Measurements from ENCODE around the gene NME4.
"Not testable (repeated sequence)": the region's sequence is repeated elsewhere in the genome, so short reads cannot be mapped to it uniquely, and the experiment has no call there.

The NME4 gene

DNA sequence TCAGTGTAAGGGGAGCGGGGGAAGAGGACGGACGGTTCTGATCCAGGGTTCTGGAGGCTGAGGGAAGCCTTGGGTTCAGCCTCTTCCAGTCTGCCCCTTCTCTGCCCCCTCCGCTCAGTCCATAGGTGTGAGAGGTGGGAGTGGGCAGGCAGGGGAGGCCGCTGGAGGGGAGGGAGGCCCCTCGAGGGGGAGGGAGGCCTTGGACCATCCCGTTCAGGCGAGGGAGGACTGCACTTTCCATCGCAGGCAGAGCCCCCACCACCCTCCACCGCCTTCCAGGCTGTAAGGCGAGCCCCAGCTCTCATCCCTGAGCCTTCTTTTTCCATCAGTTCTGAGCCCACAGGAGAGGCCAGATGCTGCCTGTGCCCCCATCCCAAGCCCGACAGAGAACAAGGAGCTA lies 40.3 kb upstream of the NME4 start:
- H3K27me3 ChIP-seq (replicated peaks; ENCODE audit: control insufficient read depth, insufficient read depth, low read length) = peaks cover 3% of the 10 kb centered on the region
- DNase-seq (ENCODE audit: low read depth) = no peak
- no peak overlapping the region for H3K4me3 ChIP-seq (ENCODE audit: low read length)
- no peak overlapping the region for H3K9ac ChIP-seq (ENCODE audit: low read length)
- no peaks in the 10 kb centered on the region for H3K9me3 ChIP-seq (ENCODE audit: control insufficient read depth, low read length)
- H3K4me1 ChIP-seq (ENCODE audit: control insufficient read depth, insufficient read depth, low read length) = no peaks in the 10 kb centered on the region
- H3K36me3 ChIP-seq (ENCODE audit: control insufficient read depth, insufficient read depth, low read length, severe bottlenecking) = no peaks in the 10 kb centered on the region

GRCh38 chr16:359067-359763 lies 37.8 kb upstream of the NME4 start:
- Histone ChIP-seq H3K36me3 (ENCODE audit: control insufficient read depth, insufficient read depth, low read length, severe bottlenecking) (no peaks in the 10 kb centered on the region), H3K27me3 (replicated peaks; ENCODE audit: control insufficient read depth, insufficient read depth, low read length) (peaks cover 6% of the 10 kb centered on the region), H3K9me3 (ENCODE audit: control insufficient read depth, low read length) (no peaks in the 10 kb centered on the region), H3K9ac (ENCODE audit: low read length) (no peak overlapping the region), H3K4me1 (ENCODE audit: control insufficient read depth, insufficient read depth, low read length) (no peaks in the 10 kb centered on the region), H3K4me3 (ENCODE audit: low read length) (no peak overlapping the region)
- no peak for DNase-seq (ENCODE audit: low read depth)

- H3K36me3 ChIP-seq (ENCODE audit: control insufficient read depth, insufficient read depth, low read length, severe bottlenecking) = no peaks in the 10 kb centered on the region
- H3K4me1 ChIP-seq (ENCODE audit: control insufficient read depth, insufficient read depth, low read length) = no peaks in the 10 kb centered on the region
- no peak for DNase-seq (ENCODE audit: low read depth)
- H3K4me3 ChIP-seq (ENCODE audit: low read length) = no peak overlapping the region
- H3K9ac ChIP-seq (ENCODE audit: low read length) = no peak overlapping the region
- peaks cover 6% of the 10 kb centered on the region for H3K27me3 ChIP-seq (replicated peaks; ENCODE audit: control insufficient read depth, insufficient read depth, low read length)
- no peaks in the 10 kb centered on the region for H3K9me3 ChIP-seq (ENCODE audit: control insufficient read depth, low read length)
Measured at GRCh38 chr16:359871-360697, 36.9 kb upstream of the NME4 start.

GRCh38 chr16:360698-361336 lies 36.2 kb upstream of the NME4 start:
- no peak for DNase-seq (ENCODE audit: low read depth)
- Histone ChIP-seq H3K27me3 (replicated peaks; ENCODE audit: control insufficient read depth, insufficient read depth, low read length) (peaks cover 6% of the 10 kb centered on the region), H3K9me3 (ENCODE audit: control insufficient read depth, low read length) (no peaks in the 10 kb centered on the region), H3K9ac (ENCODE audit: low read length) (no peak overlapping the region), H3K36me3 (ENCODE audit: control insufficient read depth, insufficient read depth, low read length, severe bottlenecking) (no peaks in the 10 kb centered on the region), H3K4me3 (ENCODE audit: low read length) (no peak overlapping the region), H3K4me1 (ENCODE audit: control insufficient read depth, insufficient read depth, low read length) (no peaks in the 10 kb centered on the region)

DNA sequence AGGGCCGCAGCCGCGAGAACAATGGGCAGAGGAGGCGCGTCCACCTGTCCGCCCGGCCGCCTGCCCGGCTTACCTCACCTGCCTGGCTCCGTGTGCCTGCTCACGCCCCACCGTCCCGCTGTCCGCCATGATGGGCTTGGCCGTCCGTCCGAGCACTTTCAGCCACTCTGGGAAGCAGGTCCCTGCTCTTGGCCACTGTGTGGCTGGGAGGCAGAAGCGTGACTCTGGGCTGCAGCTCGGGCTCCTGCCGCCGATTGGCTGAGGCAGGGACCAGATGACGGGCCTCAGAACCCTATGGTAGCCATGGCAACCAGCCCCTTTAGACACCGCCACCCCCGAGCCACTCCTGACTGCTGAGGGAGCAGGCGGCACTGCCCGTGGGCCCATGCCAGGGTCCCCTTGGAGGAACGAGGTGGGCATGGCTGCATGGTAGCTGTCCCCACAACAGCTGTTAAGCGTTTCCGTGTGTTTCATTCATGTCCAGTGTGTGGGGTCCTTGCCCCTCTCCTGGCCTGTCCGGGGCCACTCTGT lies 35.6 kb upstream of the NME4 start:
- Histone ChIP-seq H3K27me3 (replicated peaks; ENCODE audit: control insufficient read depth, insufficient read depth, low read length) (peaks cover 6% of the 10 kb centered on the region), H3K9me3 (ENCODE audit: control insufficient read depth, low read length) (no peaks in the 10 kb centered on the region), H3K9ac (ENCODE audit: low read length) (no peak overlapping the region), H3K36me3 (ENCODE audit: control insufficient read depth, insufficient read depth, low read length, severe bottlenecking) (no peaks in the 10 kb centered on the region), H3K4me1 (ENCODE audit: control insufficient read depth, insufficient read depth, low read length) (no peaks in the 10 kb centered on the region), H3K4me3 (ENCODE audit: low read length) (no peak overlapping the region)
- DNase-seq (ENCODE audit: low read depth) = no peak

DNA sequence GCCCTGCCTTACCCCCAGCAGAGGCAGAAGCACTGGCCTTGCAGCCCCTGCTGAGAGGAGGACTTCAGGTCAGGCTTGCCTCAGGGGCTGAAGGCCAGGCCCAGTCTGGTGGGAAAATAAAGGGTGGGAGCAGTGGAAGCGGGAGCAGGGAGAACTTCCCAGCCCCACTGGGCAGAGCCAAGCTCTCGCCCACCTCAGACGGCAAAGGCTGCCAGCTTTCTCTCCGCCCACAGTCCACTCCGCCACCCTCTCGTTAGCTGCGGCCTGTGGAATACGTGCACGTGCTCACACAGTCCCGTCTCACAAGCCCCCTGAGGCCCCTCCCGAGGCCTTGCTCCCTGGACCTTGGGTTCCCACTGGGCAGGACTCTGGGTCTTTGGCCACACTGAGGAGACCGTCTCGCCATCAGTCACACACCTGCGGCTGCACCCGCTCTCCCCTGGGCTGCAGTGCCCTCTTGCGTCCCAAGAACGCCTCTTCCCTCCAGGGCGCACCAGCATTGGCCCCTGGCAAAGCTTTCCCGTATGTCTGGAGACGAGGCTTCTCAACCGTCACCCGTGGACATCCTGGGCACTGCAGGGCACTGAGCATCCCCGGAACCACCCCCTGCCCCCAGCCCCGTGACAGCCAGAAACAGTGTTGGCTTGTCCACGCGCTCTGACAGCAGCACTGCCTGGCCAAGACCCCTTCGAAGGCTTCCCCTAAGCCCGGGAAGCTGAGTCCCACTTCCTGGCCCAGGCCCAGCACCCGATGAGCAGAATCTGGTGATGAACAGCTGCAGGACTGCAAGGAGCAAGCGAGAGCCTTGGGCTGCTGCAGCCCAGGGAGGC lies 34.9 kb upstream of the NME4 start:
- H3K9me3 ChIP-seq (ENCODE audit: control insufficient read depth, low read length) = no peaks in the 10 kb centered on the region
- peaks cover 6% of the 10 kb centered on the region for H3K36me3 ChIP-seq (ENCODE audit: control insufficient read depth, insufficient read depth, low read length, severe bottlenecking)
- H3K4me3 ChIP-seq (ENCODE audit: low read length) = no peak overlapping the region
- peaks cover 6% of the 10 kb centered on the region for H3K27me3 ChIP-seq (replicated peaks; ENCODE audit: control insufficient read depth, insufficient read depth, low read length)
- DNase-seq (ENCODE audit: low read depth) = peak; percentile 60
- H3K9ac ChIP-seq (ENCODE audit: low read length) = no peak overlapping the region
- H3K4me1 ChIP-seq (ENCODE audit: control insufficient read depth, insufficient read depth, low read length) = no peaks in the 10 kb centered on the region

GRCh38 chr16:362702-362999 lies 34.3 kb upstream of the NME4 start:
- not testable (repeated sequence) for H3K9ac ChIP-seq (ENCODE audit: low read length); H3K9me3 ChIP-seq (ENCODE audit: control insufficient read depth, low read length); H3K4me1 ChIP-seq (ENCODE audit: control insufficient read depth, insufficient read depth, low read length); DNase-seq (ENCODE audit: low read depth); H3K27me3 ChIP-seq (replicated peaks; ENCODE audit: control insufficient read depth, insufficient read depth, low read length); H3K4me3 ChIP-seq (ENCODE audit: low read length)
- H3K36me3 ChIP-seq (ENCODE audit: control insufficient read depth, insufficient read depth, low read length, severe bottlenecking) = peaks cover 12% of the 10 kb centered on the region

GRCh38 chr16:363110-363765 lies 33.8 kb upstream of the NME4 start:
- Histone ChIP-seq H3K9ac (ENCODE audit: low read length) (no peak overlapping the region), H3K36me3 (ENCODE audit: control insufficient read depth, insufficient read depth, low read length, severe bottlenecking) (peaks cover 18% of the 10 kb centered on the region), H3K4me3 (ENCODE audit: low read length) (no peak overlapping the region), H3K4me1 (ENCODE audit: control insufficient read depth, insufficient read depth, low read length) (no peaks in the 10 kb centered on the region), H3K27me3 (replicated peaks; ENCODE audit: control insufficient read depth, insufficient read depth, low read length) (peaks cover 6% of the 10 kb centered on the region), H3K9me3 (ENCODE audit: control insufficient read depth, low read length) (no peaks in the 10 kb centered on the region)
- no peak for DNase-seq (ENCODE audit: low read depth)

DNA sequence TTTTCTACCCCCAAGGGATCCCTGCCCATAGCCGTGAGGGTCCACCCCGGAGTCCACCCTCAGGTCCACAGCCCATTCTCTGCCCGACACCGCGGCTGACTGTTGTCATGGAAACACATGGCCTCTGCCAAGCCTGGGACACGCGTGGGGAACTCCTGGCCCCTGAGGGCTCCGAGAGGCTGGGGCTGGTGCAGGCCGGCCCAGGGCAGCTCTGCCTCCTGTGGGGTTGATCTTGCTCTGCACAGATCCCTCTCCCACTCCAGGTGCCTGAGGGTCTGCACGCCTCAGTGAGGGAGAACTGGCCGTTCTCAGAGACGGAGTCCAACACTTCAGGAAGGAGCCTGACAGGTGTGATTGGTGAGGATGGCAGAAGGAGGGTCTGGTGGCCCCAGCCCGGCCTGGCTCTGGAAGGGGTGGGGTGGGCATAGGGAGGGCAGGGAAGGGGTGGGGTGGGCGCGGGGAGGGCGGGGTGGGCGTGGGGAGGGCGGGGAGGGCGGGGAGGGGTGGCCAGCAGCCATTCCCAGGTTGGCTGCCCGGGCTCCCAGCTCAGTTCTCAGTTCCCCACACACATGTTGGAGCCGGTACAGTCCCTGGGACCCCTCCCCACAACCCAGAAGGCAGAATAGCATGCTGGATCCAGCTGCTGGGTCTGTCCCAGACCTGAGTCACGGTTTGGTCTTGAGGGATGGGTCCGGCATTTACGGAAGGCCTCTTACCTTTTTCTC lies 33.1 kb upstream of the NME4 start:
- no peaks in the 10 kb centered on the region for H3K4me1 ChIP-seq (ENCODE audit: control insufficient read depth, insufficient read depth, low read length)
- no peaks in the 10 kb centered on the region for H3K9me3 ChIP-seq (ENCODE audit: control insufficient read depth, low read length)
- no peak for DNase-seq (ENCODE audit: low read depth)
- H3K4me3 ChIP-seq (ENCODE audit: low read length) = no peak overlapping the region
- peaks cover 24% of the 10 kb centered on the region for H3K36me3 ChIP-seq (ENCODE audit: control insufficient read depth, insufficient read depth, low read length, severe bottlenecking)
- no peak overlapping the region for H3K9ac ChIP-seq (ENCODE audit: low read length)
- H3K27me3 ChIP-seq (replicated peaks; ENCODE audit: control insufficient read depth, insufficient read depth, low read length) = peaks cover 6% of the 10 kb centered on the region

All from adipocyte (in vitro differentiated cells).